NCI-H1092 treated with DMSO at 0.1 percent for 48 hours (cell line): ENCODE results near the gene SMIM24.
A peak's percentile ranks its signal among the peaks of the same experiment; 100 is the strongest.
"Not testable (repeated sequence)": the region's sequence is repeated elsewhere in the genome, so short reads cannot be mapped to it uniquely, and the experiment has no call there.

Source experiments
- DNase-seq: peaks from one replicate; lab custom pipeline; 2025; lab: John Stamatoyannopoulos, UW

SMIM24 gene

DNA sequence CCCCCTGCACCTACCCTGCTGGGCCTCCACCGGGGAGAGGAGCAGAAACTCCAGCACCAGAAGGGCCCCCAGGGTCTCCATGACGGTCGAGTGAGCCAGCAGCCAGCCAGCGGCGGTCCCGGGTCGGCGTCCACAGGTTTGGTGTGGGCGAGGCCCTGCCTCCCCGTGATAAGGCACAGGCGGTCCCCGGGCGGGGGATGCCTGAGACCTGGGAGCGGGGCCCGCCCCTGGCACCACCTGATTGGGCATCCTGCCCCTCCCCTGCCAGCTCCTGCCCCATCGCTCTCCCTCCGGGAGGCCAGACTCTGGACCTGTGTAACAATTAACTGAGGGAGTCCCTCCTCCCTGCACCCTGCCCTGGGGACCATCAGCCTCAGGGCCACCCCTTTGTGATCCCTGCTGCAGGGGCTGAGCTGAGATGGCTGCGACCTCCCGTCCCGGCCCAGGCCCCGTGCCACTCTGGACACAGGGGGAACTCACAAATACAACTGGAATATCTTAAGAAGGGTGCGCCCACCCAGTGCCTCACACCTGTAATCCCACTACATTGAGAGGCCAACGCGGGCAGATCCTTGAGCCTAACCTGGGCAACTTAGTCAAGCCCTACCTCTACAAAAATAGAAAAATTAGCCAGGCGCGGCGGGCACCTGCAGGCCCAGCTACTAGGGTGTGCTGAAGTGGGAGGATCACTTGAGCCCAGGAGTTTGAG, at the start of gene SMIM24:
TSS of gene SMIM24 (minus strand) at position 143 of the 709 bp plus-strand sequence. CDS start at position 81, 62 bp downstream.
- no peak for DNase-seq

DNA sequence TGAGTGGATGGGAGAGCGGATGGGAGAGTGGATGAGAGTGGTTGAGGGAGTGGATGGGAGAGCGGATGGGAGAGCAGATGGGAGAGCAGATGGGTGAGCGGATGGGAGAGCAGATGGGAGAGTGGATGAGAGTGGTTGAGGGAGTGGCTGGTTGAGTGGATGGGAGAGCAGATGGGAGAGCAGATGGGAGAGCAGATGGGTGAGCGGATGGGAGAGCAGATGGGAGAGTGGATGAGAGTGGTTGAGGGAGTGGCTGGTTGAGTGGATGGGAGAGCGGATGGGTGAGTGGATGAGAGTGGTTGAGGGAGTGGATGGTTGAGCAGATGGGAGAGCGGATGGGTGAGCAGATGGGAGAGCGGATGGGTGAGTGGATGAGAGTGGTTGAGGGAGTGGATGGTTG, 49.0 kb upstream of the SMIM24 start:
- not testable (repeated sequence) for DNase-seq

GRCh38 chr19:3528539-3529211, 48.4 kb upstream of the SMIM24 start:
- DNase-seq = no peak

GRCh38 chr19:3528080-3528479, 47.8 kb upstream of the SMIM24 start:
- no peak for DNase-seq

DNA sequence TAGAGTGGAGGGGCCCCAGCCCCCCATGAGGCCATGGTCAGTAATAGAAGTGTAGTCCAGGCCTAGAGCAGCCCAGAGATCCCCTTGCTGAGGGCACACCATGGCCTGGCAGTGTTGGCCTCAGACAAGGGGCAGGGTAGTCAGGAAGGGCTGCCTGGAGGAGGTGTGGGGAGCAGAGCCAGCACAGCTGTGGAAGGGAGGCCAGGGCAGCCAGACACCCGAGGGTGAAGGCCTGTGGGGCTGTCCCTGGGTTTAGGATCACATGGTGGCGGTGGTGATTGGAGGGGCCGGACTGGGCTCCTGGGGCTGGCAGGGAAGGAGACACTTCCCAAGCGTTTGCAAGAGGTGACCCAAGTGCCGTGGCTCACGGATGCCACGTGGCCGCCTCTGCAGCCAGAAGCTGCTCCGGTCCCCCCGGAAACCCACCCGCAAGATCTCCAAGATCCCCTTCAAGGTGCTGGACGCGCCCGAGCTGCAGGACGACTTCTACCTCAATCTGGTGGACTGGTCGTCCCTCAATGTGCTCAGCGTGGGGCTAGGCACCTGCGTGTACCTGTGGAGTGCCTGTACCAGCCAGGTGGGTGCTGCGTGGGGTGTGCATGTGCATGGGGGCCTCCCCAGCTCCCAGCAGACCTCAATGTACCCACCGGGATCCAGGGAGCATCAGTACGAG, 47.0 kb upstream of the SMIM24 start:
- no peak for DNase-seq

DNA sequence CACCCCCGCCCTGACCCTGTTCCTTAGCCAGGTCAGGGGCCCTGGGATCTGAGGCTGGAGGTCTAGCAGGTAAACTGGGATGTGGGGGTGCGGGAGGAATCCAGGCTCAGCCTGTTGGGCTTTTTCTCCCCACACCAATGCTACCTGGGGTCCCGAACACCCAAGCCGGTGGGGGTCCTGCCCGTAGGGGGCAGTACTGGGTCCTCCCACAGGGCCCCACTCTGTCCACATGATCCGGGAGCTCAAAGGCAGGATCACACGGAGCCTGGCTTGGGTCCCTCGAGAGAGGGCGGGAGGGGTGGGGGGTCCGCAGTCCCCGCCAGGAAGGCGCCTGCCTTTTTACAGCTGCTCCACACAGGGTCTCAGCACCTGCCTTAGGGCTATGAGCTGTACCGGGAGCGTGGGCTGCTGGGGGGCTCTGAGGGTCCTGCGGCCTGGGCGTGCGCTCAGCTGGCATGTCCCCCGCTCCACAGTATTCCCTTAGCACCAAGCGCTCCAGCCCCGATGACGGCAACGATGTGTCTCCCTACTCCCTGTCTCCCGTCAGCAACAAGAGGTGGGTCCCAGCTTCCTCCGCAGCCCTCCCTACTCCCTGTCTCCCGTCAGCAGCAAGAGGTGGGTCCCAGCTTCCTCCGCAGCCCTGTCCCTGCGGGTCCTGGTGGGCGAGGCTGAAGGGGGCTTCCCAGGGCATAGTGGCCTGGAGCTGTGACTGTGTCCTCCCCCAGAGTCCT, 46.3 kb upstream of the SMIM24 start:
- DNase-seq = no peak

- no peak for DNase-seq
Observed at GRCh38 chr19:3524904-3525451, 44.7 kb upstream of the SMIM24 start.

DNA sequence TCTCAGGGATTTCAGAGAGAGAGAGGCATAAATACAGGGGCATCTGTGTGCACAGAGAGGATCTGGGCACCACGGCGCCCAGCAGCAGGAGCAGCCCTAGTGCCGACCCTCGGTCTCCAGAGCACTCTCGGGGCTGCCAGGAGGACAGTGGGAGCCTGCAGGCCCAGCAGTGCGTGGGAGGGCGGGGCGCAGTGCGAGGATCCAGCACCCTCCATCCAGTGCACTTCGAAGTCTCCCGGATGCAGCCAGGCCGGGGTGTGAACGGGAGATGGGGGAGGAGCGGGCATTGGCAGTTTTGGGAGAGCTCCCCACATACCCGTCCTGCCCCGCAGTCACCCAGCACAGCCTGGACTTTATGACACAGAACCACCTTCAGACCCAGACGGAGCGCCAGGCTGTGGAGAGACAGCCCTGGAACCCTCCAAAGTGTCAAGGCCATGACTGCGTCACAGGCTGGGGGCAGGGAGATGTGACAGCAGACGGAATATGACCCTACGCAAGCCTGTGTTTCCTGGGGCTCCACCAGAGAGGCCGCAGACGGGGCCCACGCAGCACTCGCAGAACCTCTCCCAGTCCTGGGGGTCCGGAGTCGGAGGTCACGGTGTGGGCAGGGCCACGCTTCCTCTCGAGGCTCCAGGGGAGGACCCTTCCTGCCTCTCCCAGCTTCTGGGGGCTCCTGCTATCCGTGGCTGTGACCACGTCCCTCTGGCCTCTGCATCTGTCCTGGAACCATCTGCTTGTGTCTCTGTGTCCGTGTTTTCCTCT, 43.9 kb upstream of the SMIM24 start:
- no peak for DNase-seq

GRCh38 chr19:3523361-3524077, 43.2 kb upstream of the SMIM24 start:
- no peak for DNase-seq

DNA sequence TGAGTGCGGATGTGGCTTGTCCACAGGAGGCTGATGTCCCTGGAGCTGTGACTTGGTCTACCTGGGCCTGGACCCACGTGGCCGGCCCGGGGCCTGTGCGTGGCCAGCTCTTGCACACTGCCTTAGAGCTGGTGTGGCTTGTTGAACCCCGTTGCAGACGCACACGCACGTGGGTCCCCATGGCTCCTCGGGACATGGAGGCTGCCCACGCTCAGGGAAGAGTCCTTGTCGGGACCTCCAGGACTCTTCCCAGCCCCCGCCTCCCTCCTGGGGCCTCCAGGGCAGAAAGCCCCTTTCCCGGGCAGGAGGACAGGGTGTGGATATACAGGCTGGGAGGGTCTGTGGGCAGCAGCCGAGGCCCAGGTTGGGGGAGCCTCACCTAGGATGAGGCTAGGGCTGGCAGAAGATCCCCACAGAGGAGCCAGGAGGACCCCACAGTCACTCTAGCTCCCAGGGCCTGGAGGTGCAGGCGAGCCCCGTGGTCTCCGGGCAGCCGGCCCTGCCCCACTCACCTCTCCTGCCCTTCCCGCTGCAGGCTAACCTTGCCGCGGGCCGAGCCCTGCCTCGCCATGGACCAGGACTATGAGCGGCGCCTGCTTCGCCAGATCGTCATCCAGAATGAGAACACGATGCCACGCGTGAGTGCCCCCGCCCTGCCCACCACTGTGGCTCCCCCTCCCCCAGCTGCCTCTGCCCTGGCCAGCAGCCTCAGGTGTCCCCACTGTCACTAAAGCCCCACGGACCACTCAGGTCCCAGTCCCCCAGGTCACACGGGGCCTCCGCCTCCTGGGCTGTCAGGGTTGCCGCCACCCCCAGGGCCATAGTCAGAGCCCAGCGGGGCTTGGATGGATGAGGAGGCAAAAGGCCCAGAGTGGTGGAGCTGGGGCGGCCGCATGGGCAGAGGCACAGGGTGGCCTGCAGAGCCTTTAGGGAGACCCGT, 42.4 kb upstream of the SMIM24 start:
- no peak for DNase-seq

GRCh38 chr19:3521104-3521445, 40.8 kb upstream of the SMIM24 start:
- no peak for DNase-seq

- no peak for DNase-seq
Observed at GRCh38 chr19:3520166-3521103, 40.1 kb upstream of the SMIM24 start.

- no peak for DNase-seq
Observed at GRCh38 chr19:3519126-3519525, 38.8 kb upstream of the SMIM24 start.

DNA sequence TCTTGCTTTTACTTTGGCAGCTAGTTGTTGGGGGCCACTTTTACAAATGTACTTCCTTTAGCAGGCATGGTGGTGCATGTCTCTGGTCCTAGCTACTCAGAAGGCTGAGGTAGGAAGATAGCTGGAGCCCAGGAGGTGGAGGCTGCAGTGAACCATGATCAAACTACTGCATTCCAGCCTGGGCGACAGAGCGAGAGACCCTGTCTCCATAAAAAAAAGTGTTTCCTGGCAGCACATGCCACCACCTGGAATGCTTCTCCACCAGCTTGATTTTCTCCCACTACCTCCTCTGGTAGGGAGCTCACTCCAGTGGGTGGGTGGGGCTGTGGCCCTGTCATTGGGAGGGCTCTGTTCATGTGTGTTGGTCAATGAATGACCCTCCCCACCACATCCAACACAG, 38.3 kb upstream of the SMIM24 start:
- no peak for DNase-seq

- DNase-seq = no peak
Observed at GRCh38 chr19:3518255-3518654, 37.9 kb upstream of the SMIM24 start.

DNA sequence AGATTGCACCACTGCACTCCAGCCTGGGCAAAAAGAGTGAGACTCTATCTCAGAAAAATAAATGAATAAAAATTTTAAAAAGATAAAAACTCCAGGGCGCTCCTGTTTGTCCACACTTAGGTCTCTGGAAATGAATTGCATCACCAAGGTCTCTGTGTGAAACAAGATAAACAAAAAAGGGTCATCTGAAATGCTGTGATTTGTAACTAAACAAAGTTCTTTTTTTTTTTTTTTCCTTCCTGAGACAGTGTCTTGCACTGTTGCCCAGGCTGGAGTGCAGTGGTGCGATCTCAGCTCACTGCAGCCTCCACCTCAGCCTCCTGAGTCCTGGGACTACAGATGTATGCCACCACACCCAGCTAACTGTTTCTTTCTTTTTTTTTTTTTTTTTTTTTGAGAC, 37.3 kb upstream of the SMIM24 start:
- DNase-seq = no peak

- DNase-seq = peak; percentile 94
Observed at GRCh38 chr19:3516675-3517207, 36.4 kb upstream of the SMIM24 start.

GRCh38 chr19:3515891-3516422, 35.6 kb upstream of the SMIM24 start:
- DNase-seq = no peak
